Motor neuron (in vitro differentiated cells): ENCODE results near the gene C1orf74. TPM values are rescaled to one million over a fixed set of nuclear protein-coding genes. Genes with fewer than 3 reads are reported as not detected.

Source experiments
- ATAC-seq, 8 experiments: fragments of 200-7000 bp; cut with Tn5 transposase; replicated peaks in 6 of 8; 2 replicates each; pipeline ENCODE4 v1.8.0; 2021; ENCODE audit warnings: mild to moderate bottlenecking in 8 of 8, moderate library complexity in 8 of 8
- H3K27ac ChIP-seq, 2 donors: fragments of 250-450 bp; sonication (Bioruptor Pico); 2 replicates each; pipeline ENCODE4 v1.9.0; 2021; ENCODE audit warnings: antibody characterized with exemption in 2 of 2, mild to moderate bottlenecking in 2 of 2, moderate library complexity in 1 of 2
- H3K4me1 ChIP-seq, 2 donors: fragments of 250-450 bp; sonication (Bioruptor Pico); replicated peaks in 1 of 2; 2 replicates each; pipeline ENCODE4 v1.6.1; 2021; ENCODE audit warnings: antibody characterized with exemption in 2 of 2, mild to moderate bottlenecking in 2 of 2, moderate library complexity in 1 of 2
- H3K4me3 ChIP-seq, 5 donors: fragments of 250-450 bp; sonication (Bioruptor Pico); 2 replicates each; pipeline ENCODE4 v1.9.0; 2021; ENCODE audit warnings: antibody characterized with exemption in 5 of 5, mild to moderate bottlenecking in 5 of 5, moderate library complexity in 4 of 5
- WGBS, 10 experiments: fragments of 450-650 bp; shearing (Covaris generic); methylation state at CpG; one replicate each; pipeline ENCODE4 v1.0.0; 2022; 5-methylcytosine and 5-hydroxymethylcytosine counted together
- in situ Hi-C, 9 experiments: fragments of 400-800 bp; cut with MboI; loops; one replicate each; pipeline ENCODE4 v1.15.0; 2021; ENCODE audit warnings: low sequenced_read_pairs in 9 of 9, low pct_unique_long_range_greater_than_20kb in 2 of 9; ENCODE audit not compliant: unreplicated experiment in 9 of 9
- total RNA-seq, 8 experiments: library from RNA; unstranded; fragments of 300-600 nt; gene quantifications; 2 replicates each; pipeline versions ENCODE4 v1.2.3 to v1.2.4, GENCODE V29; 2022

Gene C1orf74
- total RNA-seq, 8 experiments from 2014 or later, result 2.2 to 6.3 (median 3.4) TPM

DNA sequence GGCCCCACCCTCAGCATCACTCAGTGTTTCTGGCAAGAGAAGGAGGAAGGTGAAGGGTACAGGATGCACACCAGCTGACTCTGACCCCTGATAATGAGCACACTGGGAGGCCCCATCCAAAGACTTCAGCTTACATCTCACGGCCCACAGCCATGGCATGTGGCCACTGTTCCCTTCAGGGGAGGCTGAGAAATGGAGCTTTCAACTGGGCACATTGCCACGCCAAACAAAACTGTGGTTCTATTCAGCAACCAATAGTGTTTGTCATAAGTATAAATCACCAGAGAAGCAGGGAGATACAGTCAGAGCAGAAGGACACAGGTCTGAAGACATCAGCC lies 41.2 kb downstream of the C1orf74 start:
- peak in 2 of 8 experiments; percentile 16 to 21 for ATAC-seq
- Histone ChIP-seq H3K4me3 (no peak overlapping the region), H3K4me1 (peaks cover 0 to 6% of the 10 kb centered on the region in 2 donors), H3K27ac (no peak overlapping the region)
- 33 to 100% (median 73%) methylated on average over 1 to 2 of the region's 2 CpGs; no CpG with 5 or more reads in 3 of the 10 experiments for WGBS, 10 experiments
- in situ Hi-C loops, result no loop called here

DNA sequence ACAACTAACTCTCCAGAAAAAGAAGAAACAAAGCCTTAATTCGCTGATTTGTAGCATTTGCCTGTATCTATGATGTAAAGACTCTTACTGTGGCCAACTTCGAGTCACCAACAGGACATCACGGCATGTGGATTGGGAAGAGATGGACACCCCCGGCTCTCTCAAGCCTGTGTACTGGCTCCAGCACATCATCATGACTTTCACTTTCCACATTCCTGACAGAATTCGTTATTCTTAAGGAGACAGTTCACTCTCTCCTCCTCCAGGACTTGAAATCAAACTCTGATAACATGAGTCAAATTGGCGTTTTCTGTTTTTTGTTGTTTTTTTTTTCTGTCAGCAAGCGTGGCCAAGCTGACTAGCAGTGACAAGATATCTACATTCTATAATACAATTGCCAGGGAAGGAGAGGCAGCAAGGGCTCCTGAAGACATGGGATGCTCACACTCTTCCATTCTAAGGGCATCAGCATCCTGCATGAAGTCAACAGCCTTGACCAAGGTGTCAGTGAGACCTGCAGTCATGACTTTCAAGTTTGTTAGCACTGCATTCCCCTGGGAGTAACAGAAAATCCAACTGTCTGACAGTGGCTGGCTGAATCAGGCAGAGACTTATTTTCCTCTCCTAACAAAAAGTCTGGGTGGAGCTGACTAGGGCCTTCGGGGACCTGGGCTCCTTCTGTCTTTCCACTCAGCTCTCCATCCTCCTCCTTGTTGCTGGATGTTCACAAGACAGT lies 41.8 kb downstream of the C1orf74 start:
- peak in 4 of 8 experiments; percentile 7 to 90 (median 59) for ATAC-seq
- Histone ChIP-seq H3K4me3 (no peak overlapping the region), H3K4me1 (peaks cover 0 to 6% of the 10 kb centered on the region in 2 donors), H3K27ac (no peak overlapping the region)
- WGBS, 10 experiments, result 7 to 83% (median 50%) methylated on average over 1 to 8 of the region's 8 CpGs
- in situ Hi-C loops, result no loop called here

DNA sequence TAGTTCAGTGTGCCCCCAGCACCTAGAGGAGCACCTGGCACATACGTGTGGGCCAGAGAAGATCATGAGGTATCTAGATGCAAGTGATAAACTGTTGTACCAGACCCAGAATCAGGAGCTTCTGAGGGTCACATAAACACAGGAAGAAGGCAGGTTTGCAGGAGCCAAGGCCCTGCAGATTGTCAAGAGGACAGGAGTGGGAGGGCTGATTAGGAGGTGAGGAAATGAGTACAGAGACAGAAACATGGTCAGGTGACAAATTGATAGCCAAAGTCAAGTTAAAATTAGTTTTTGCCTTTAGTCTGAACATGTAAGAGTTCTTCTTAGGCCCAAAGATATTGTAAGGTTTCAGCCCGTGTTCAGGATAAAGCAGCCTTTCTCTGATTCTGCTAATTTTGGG lies 42.5 kb downstream of the C1orf74 start:
- Histone ChIP-seq H3K27ac (no peak overlapping the region), H3K4me3 (no peak overlapping the region), H3K4me1 (peaks cover 0 to 4% of the 10 kb centered on the region in 2 donors)
- in situ Hi-C loops, result no loop called here
- 51 to 100% (median 67%) methylated on average over 1 to 2 of the region's 2 CpGs; no CpG with 5 or more reads in 1 of the 10 experiments for whole genome bisulfite sequencing, 10 experiments
- no peak for ATAC-seq

DNA sequence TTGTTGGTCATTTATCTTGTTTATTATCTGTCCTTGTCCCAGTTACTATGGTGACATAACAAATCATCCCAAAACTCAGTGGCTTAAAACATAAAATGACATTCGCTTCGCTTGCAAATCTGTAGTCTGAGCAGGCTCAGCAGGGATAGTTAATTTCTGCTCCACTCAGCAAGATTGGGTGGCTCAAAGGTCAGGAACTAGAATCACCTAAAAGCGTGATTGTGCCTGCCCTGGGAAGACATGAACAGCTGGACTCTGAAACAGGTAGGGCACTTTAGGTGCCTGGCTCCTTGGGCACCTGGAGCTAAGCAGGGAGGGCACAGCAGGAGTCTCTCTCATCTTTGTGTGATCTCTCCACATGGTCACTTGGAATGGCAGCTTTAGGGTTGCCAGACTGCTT lies 43.2 kb downstream of the C1orf74 start:
- in situ Hi-C loops, result no loop called here
- Histone ChIP-seq H3K4me1 (no peaks in the 10 kb centered on the region), H3K27ac (no peak overlapping the region), H3K4me3 (no peak overlapping the region)
- 55 to 84% (median 79%) methylated on average over 1 to 3 of the region's 3 CpGs; no CpG with 5 or more reads in 3 of the 10 experiments for WGBS, 10 experiments
- ATAC-seq, result no peak

DNA sequence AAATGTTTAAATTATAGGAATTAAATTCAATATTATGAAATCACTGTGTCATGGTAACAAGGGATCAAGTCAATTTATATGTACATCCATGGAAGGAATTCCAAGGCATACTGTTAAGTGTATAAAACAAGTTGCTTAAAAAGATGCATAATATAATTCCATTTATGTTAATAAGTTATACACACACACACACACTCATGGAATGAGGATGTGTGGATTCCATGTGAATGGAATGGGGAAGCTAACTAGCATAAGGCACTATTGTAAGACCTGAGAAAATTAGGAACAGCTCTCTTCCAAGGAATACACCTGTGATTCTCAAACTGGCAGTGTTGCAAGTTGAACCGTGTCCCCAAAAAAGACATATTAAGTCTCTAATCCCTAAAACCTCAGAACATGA lies 46.1 kb downstream of the C1orf74 start:
- peak in 1 of 8 experiments; percentile 97 for ATAC-seq
- H3K4me3 ChIP-seq, result no peak overlapping the region
- in situ Hi-C loops, result no loop called here
- 0 to 100% (median 85%) methylated on average over 1 of the region's 1 CpG; no CpG with 5 or more reads in 4 of the 10 experiments for WGBS, 10 experiments
- H3K4me1 ChIP-seq, result no peaks in the 10 kb centered on the region
- no peak overlapping the region for H3K27ac ChIP-seq

DNA sequence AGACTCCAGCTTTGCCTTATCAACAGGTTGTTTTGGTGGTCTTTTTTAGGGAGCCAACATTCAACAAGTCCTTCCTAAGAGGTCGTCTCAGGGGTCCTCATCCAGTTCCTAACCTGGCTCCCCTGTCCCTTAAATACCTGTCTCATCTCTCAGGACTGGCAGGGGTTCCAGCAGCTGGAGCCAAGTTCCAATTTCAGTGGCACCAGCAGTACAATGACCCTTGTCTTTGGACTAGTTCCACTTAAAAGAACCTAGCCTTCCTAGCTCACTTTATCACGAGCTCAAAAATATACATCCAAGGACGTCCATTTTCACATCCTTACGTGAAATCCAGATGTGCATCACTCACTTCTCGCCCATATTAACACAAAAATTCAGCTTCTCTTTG lies 47.2 kb downstream of the C1orf74 start:
- no peak for ATAC-seq
- no peak overlapping the region for H3K4me3 ChIP-seq
- in situ Hi-C loops, result no loop called here
- peaks cover 0 to 5% of the 10 kb centered on the region in 2 donors for H3K4me1 ChIP-seq
- H3K27ac ChIP-seq, result no peak overlapping the region
- WGBS, 10 experiments, result 17 to 84% (median 52%) methylated on average over 1 to 5 of the region's 5 CpGs

DNA sequence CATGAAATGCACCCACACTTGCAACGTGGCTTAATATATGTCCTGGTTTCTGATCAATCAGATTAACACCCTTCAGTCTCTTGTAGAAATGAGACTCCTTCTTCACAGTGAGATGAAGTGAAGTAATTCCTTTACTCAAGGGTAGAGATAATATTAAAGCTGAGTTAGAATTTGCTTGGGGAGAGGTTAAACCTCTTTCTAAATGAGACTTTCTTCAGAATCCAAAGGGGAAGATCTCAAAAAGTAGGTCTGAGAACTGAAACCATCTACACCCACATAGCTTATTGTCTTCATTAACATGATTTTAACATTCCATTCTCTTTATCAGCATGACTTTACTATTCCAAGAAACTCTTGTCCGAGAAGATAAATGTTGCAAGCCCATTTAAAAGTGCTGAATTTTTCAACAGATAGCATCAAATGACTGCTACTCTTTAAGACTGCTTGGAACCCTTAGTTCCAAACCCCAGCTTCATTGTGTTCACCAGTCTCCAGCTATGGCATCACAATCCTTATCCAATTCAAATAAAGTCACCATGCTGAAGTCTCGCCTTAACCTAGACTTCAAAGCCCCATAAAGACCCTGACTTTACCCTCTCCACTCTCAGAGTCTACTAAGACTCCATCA lies 47.8 kb downstream of the C1orf74 start:
- in situ Hi-C loops, result no loop called here
- 27 to 91% (median 61%) methylated on average over 1 to 3 of the region's 3 CpGs; no CpG with 5 or more reads in 1 of the 10 experiments for WGBS, 10 experiments
- ATAC-seq, result peak in 2 of 8 experiments; percentile 34 to 61

DNA sequence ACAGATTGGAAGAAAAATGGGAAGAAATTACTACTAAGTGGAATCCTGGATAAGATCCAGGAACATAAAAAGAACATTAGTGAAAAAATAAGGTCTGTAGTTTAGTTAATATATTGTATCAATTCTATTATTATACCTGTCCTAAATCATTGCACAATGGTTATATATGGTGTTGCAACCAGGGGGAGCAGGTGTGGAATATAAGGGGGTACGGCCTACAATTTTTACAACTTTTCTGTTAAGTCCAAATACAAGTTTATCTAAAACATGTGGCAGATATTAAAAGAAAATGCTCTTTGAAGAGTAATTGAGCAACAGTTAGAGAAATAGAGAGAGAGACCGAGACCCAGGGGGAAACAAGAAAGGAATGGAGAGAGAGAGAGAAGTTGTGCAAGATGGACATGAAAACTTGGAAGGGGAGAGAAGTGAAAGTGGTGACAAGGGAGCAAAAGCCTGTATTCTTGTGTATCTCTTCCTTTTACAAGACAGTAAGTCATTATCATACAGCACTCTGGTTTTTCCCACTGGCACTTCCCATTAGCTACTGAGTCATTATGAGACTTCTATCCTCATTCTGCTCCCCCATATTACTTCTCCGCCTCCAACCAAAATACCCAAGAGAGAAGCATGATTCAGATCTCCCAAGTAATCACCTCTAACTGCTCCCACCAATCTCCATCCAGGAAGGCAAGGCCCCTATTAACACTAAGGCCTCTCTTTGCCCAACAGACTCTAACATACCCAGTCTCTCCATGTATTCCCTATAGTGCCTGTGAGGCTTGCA lies 50.8 kb downstream of the C1orf74 start:
- Histone ChIP-seq H3K4me3 (no peak overlapping the region), H3K27ac (no peak overlapping the region), H3K4me1 (peaks cover 0 to 5% of the 10 kb centered on the region in 2 donors)
- 6 to 94% (median 77%) methylated on average over 1 to 3 of the region's 3 CpGs for WGBS, 10 experiments
- ATAC-seq, result peak in 3 of 8 experiments; percentile 35 to 70 (median 64)
- in situ Hi-C loops, result no loop called here

More for the DNA sequence above, 47.8 kb downstream of the C1orf74 start:
- no peak overlapping the region for H3K27ac ChIP-seq
- peaks cover 0 to 5% of the 10 kb centered on the region in 2 donors for H3K4me1 ChIP-seq
- no peak overlapping the region for H3K4me3 ChIP-seq

DNA sequence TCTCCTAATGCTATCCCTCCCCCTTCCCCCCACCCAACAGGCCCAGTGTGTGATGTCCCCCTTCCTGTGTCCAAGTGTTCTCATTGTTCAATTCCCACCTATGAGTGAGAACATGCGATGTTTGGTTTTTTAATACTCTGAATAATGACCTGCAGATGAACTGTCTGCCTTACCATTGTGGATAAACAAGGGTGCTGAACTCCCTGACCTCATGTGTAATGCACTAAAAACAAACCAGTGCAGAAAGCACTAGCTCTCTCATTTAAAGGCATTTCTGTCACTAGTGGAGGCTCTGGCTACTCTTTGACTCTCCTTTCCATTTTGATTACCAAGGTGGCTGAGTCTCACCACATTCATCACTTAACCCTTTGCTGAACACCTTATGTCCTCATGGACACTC lies 51.6 kb downstream of the C1orf74 start:
- Histone ChIP-seq H3K27ac (no peak overlapping the region), H3K4me3 (no peak overlapping the region), H3K4me1 (peaks cover 0 to 5% of the 10 kb centered on the region in 2 donors)
- in situ Hi-C loops, result no loop called here
- WGBS, 10 experiments, result 80 to 100% (median 90%) methylated on average over 1 of the region's 1 CpG; no CpG with 5 or more reads in 6 of the 10 experiments
- peak in 1 of 8 experiments; percentile 38 for ATAC-seq

DNA sequence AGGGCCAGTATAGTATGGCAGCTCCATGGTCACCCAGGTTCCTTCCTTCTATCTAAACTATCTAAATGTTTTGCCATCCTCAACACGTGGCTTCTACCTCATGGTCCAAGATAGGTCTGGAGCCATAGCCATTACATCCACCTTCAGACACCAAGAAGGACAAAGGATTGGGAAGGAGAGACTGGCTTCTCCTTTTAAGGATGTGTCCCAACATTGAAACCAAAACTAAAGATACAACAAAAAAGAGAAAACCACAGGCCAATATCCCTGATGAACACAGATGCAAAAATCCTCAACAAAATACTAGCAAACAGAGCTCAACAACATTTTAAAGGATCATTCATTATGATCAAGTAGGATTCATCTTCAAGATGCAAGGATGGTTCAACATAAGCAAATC lies 54.9 kb downstream of the C1orf74 start:
- no peak for ATAC-seq
- H3K4me3 ChIP-seq, result no peak overlapping the region
- WGBS, 10 experiments, result 0 to 50% (median 25%) methylated on average over 1 of the region's 1 CpG; no CpG with 5 or more reads in 5 of the 10 experiments
- peaks cover 0 to 5% of the 10 kb centered on the region in 2 donors for H3K4me1 ChIP-seq
- no peak overlapping the region for H3K27ac ChIP-seq
- in situ Hi-C loops, result no loop called here

Other genes starting within 250 kb of the C1orf74 start
- gene CAMK1G, start 200.8 kb downstream of the C1orf74 start, total RNA-seq, result 1 to 10 TPM in 5 of 8 experiments, under 1 TPM in 1, not detected in 2; 0.21 to 7.0 (median 4.3) TPM
- 10 to 100 TPM in 1 of 8 experiments, 1 to 10 TPM in 3, under 1 TPM in 4; 0.13 to 51.2 (median 1.0) TPM for gene LAMB3, start 132.1 kb downstream of the C1orf74 start, total RNA-seq
- 100 to 1,000 TPM in 1 of 8 experiments, 10 to 100 TPM in 5, 1 to 10 TPM in 2; 4.1 to 865 (median 21.4) TPM for gene G0S2, start 109.1 kb downstream of the C1orf74 start, total RNA-seq
- gene HSD11B1, start 79.7 kb downstream of the C1orf74 start, total RNA-seq, result 100 to 1,000 TPM in 1 of 8 experiments, 1 to 10 TPM in 1, under 1 TPM in 1, not detected in 5; 0.63 to 114 (median 2.8) TPM
- 1 to 10 TPM in 3 of 8 experiments, under 1 TPM in 5; 0.20 to 1.6 (median 0.64) TPM for gene TRAF3IP3, start 28.5 kb downstream of the C1orf74 start, total RNA-seq
- under 1 TPM in 5 of 8 experiments, not detected in 3; 0.04 to 0.66 (median 0.27) TPM for gene IRF6, start 21.6 kb upstream of the C1orf74 start, total RNA-seq
- gene UTP25, start 43.4 kb upstream of the C1orf74 start, total RNA-seq, result 10 to 100 TPM in 3 of 8 experiments, 1 to 10 TPM in 5; 6.3 to 11.9 (median 8.7) TPM
- gene SYT14, start 153.7 kb upstream of the C1orf74 start, total RNA-seq, result 10 to 100 TPM in 6 of 8 experiments, 1 to 10 TPM in 2; 6.6 to 17.8 (median 14.1) TPM